Naive thymus-derived CD8-positive, alpha-beta T cell (primary cell): ENCODE data around the gene INPP5K. TPM values are rescaled to one million over a fixed set of nuclear protein-coding genes. Genes with fewer than 3 reads are reported as not detected.
"Not testable (repeated sequence)": the region's sequence is repeated elsewhere in the genome, so short reads cannot be mapped to it uniquely, and the experiment has no call there.

Experiments used
- ATAC-seq, 2 donors: fragments of 150-1000 bp; cut with Tn5 transposase in 1 of 2; sonication (Bioruptor Pico), chemical (Tn5 transposase) in 1 of 2; 1 replicate in 1 of 2; 2 replicates in 1 of 2; pipeline ENCODE4 v1.10.0; 2021; ENCODE audit warnings: mild to moderate bottlenecking in 2 of 2, moderate library complexity in 2 of 2
- POLR2A ChIA-PET: fragments of 350-600 bp; sonication (Branson Sonifier 250); formaldehyde crosslinking; loops from one replicate; lab custom pipeline; 2021; ENCODE audit warnings: antibody characterized with exemption; lab: Charles Lee
- DNase-seq, 10 donors: peaks; one replicate each; pipeline versions ENCODE4 v3.0.0 to v3.0.0-alpha.2; 2020 to 2022
- H3K27ac Mint-ChIP-seq, 10 donors: one replicate each; pipeline ENCODE4 v1.8.0; 2020 to 2022; ENCODE audit warnings: mild to moderate bottlenecking in 10 of 10, mixed read lengths in 10 of 10, moderate library complexity in 4 of 10, inconsistent platforms in 1 of 10
- H3K27me3 Mint-ChIP-seq, 5 donors: one replicate each; pipeline ENCODE4 v1.8.0; 2021 to 2022; ENCODE audit warnings: mixed read lengths in 5 of 5
- H3K36me3 Mint-ChIP-seq, 3 donors: one replicate each; pipeline ENCODE4 v1.8.0; 2020 to 2022; ENCODE audit warnings: mixed read lengths in 3 of 3, mild to moderate bottlenecking in 2 of 3, inconsistent platforms in 1 of 3
- H3K4me1 Mint-ChIP-seq, 4 donors: one replicate each; pipeline ENCODE4 v1.8.0; 2021 to 2022; ENCODE audit warnings: mixed read lengths in 4 of 4
- H3K4me3 Mint-ChIP-seq, 10 donors: one replicate each; pipeline ENCODE4 v1.8.0; 2020 to 2022; ENCODE audit warnings: mild to moderate bottlenecking in 10 of 10, mixed read lengths in 10 of 10, moderate library complexity in 6 of 10, inconsistent platforms in 1 of 10
- H3K9me3 Mint-ChIP-seq, 9 donors: one replicate each; pipeline ENCODE4 v1.8.0; 2020 to 2022; ENCODE audit warnings: mixed read lengths in 9 of 9, mild to moderate bottlenecking in 3 of 9, inconsistent platforms in 1 of 9, moderate library complexity in 1 of 9
- polyA plus RNA-seq, 3 donors: library from polyadenylated mRNA; unstranded; fragments of 300-500 nt; fragmentation: Illumina TruSeq; gene quantifications; one replicate each; pipeline ENCODE4 v1.2.3, GENCODE V29; 2021
- total RNA-seq, 8 experiments: library from RNA in 2 of 8; stranded (reverse) in 2 of 8; gene quantifications; one replicate each; pipeline ENCODE4 v1.2.3 and lab custom pipeline; 2021 to 2026

INPP5K gene
- total and polyA plus RNA-seq, 5 experiments from 2014 or later: 62.0 to 93.8 (median 75.4) TPM

- peak overlapping the region in 1 of 10 donors; percentile 64 for H3K27ac Mint-ChIP-seq
These were observed 66.2 kb downstream of the INPP5K start for GRCh38 chr17:1450261-1450660.

GRCh38 chr17:1449412-1449967 lies 66.9 kb downstream of the INPP5K start:
- H3K4me3 Mint-ChIP-seq: peak overlapping the region in 1 of 10 donors; percentile 11
- H3K9me3 Mint-ChIP-seq: no peaks in the 10 kb centered on the region
- DNase-seq: no peak
- H3K4me1 Mint-ChIP-seq: peaks cover 27 to 79% (median 66%) of the 10 kb centered on the region in 4 donors
- no peak for ATAC-seq
- no peaks in the 10 kb centered on the region for H3K27me3 Mint-ChIP-seq
- POLR2A ChIA-PET: interaction anchor here (2.0 kb wide), 1 partner anchor 13 kb away, joined by 6 read pairs; no protein-coding TSS in a partner anchor
- H3K36me3 Mint-ChIP-seq: peaks cover 0 to 32% (median 0%) of the 10 kb centered on the region in 3 donors
- H3K27ac Mint-ChIP-seq: peak overlapping the region in 3 of 10 donors; percentile 1 to 64 (median 49)

More at GRCh38 chr17:1450261-1450660, 66.2 kb downstream of the INPP5K start:
- H3K9me3 Mint-ChIP-seq, DNase-seq, H3K4me3 Mint-ChIP-seq, H3K27me3 Mint-ChIP-seq, ATAC-seq: not testable (repeated sequence)
- POLR2A ChIA-PET: interaction anchor here (2.0 kb wide), 1 partner anchor 12 kb away, joined by 6 read pairs; no protein-coding TSS in a partner anchor
- peaks cover 0 to 29% (median 0%) of the 10 kb centered on the region in 3 donors for H3K36me3 Mint-ChIP-seq
- H3K4me1 Mint-ChIP-seq: peaks cover 26 to 82% (median 70%) of the 10 kb centered on the region in 4 donors

GRCh38 chr17:1447052-1447451 lies 69.4 kb downstream of the INPP5K start:
- H3K36me3 Mint-ChIP-seq: peaks cover 0 to 30% (median 0%) of the 10 kb centered on the region in 3 donors
- peaks cover 19 to 57% (median 45%) of the 10 kb centered on the region in 4 donors for H3K4me1 Mint-ChIP-seq
- ATAC-seq (no peak), DNase-seq (no peak)
- H3K9me3 Mint-ChIP-seq: no peaks in the 10 kb centered on the region
- H3K4me3 Mint-ChIP-seq: peak overlapping the region in 6 of 10 donors; percentile 19 to 58 (median 36)
- no peaks in the 10 kb centered on the region for H3K27me3 Mint-ChIP-seq
- peak overlapping the region in 7 of 10 donors; percentile 43 to 72 (median 59) for H3K27ac Mint-ChIP-seq
- POLR2A ChIA-PET: interaction anchor here (0.6 to 0.7 kb wide), 2 partner anchors 45 to 57 kb away, joined by 3 read pairs; partner anchors contain the start of gene MYO1C

GRCh38 chr17:1446201-1446600 lies 70.2 kb downstream of the INPP5K start:
- peaks cover 0 to 30% (median 0%) of the 10 kb centered on the region in 3 donors for H3K36me3 Mint-ChIP-seq
- peaks cover 17 to 52% (median 43%) of the 10 kb centered on the region in 4 donors for H3K4me1 Mint-ChIP-seq
- peak overlapping the region in 2 of 10 donors; percentile 22 to 52 for H3K27ac Mint-ChIP-seq
- DNase-seq (no peak), ATAC-seq (no peak)
- no peaks in the 10 kb centered on the region for H3K9me3 Mint-ChIP-seq
- POLR2A ChIA-PET: interaction anchor here (0.6 kb wide), 1 partner anchor 57 kb away, joined by 3 read pairs; no protein-coding TSS in a partner anchor
- H3K27me3 Mint-ChIP-seq: no peaks in the 10 kb centered on the region
- H3K4me3 Mint-ChIP-seq: peak overlapping the region in 2 of 10 donors; percentile 11 to 22

- H3K9me3 Mint-ChIP-seq, H3K27me3 Mint-ChIP-seq, DNase-seq, ATAC-seq: not testable (repeated sequence)
- Mint-ChIP-seq H3K27ac (peak overlapping the region in 2 of 10 donors; percentile 6 to 75), H3K4me1 (peaks cover 17 to 52% (median 43%) of the 10 kb centered on the region in 4 donors), H3K36me3 (peaks cover 0 to 30% (median 0%) of the 10 kb centered on the region in 3 donors), H3K4me3 (peak overlapping the region in 1 of 10 donors; percentile 22)
- POLR2A ChIA-PET: interaction anchor here (0.6 kb wide), 1 partner anchor 17 kb away, joined by 3 read pairs; no protein-coding TSS in a partner anchor
These were observed 70.7 kb downstream of the INPP5K start for GRCh38 chr17:1445695-1446094.

Other genes with a start within 250 kb of the INPP5K start
- not detected for gene BHLHA9, start 246.2 kb downstream of the INPP5K start, total RNA-seq
- not detected for gene BHLHA9, start 246.2 kb downstream of the INPP5K start, polyA plus RNA-seq
- not detected for gene TRARG1, start 236.9 kb downstream of the INPP5K start, total RNA-seq
- gene TRARG1, start 236.9 kb downstream of the INPP5K start, polyA plus RNA-seq: under 1 TPM in 1 of 3 donors, not detected in 2; 0.14 TPM
- 100 to 1,000 TPM; 114 to 122 TPM for gene YWHAE, start 116.4 kb downstream of the INPP5K start, total RNA-seq
- gene YWHAE, start 116.4 kb downstream of the INPP5K start, polyA plus RNA-seq: 10 to 100 TPM; 28.3 to 34.2 (median 34.0) TPM
- 10 to 100 TPM; 22.0 to 27.6 TPM for gene CRK, start 60.4 kb downstream of the INPP5K start, total RNA-seq
- 10 to 100 TPM; 18.8 to 24.8 (median 19.9) TPM for gene CRK, start 60.4 kb downstream of the INPP5K start, polyA plus RNA-seq
- gene MYO1C, start 23.9 kb downstream of the INPP5K start, total RNA-seq: 10 to 100 TPM; 15.4 to 18.0 TPM
- gene MYO1C, start 23.9 kb downstream of the INPP5K start, polyA plus RNA-seq: 1 to 10 TPM; 1.3 to 1.5 (median 1.3) TPM
- 10 to 100 TPM; 38.1 to 41.2 TPM for gene PITPNA, start 46.2 kb upstream of the INPP5K start, total RNA-seq
- 10 to 100 TPM; 20.5 to 30.3 (median 29.7) TPM for gene PITPNA, start 46.2 kb upstream of the INPP5K start, polyA plus RNA-seq
- 10 to 100 TPM; 20.7 to 20.8 TPM for gene SLC43A2, start 112.2 kb upstream of the INPP5K start, total RNA-seq
- 1 to 10 TPM; 1.2 to 2.0 (median 1.5) TPM for gene SLC43A2, start 112.2 kb upstream of the INPP5K start, polyA plus RNA-seq
- 1 to 10 TPM in 1 of 2 experiments, under 1 TPM in 1; 0.63 to 1.3 TPM for gene SCARF1, start 129.1 kb upstream of the INPP5K start, total RNA-seq
- gene SCARF1, start 129.1 kb upstream of the INPP5K start, polyA plus RNA-seq: under 1 TPM in 1 of 3 donors, not detected in 2; 0.25 TPM
- gene RILP, start 133.3 kb upstream of the INPP5K start, total RNA-seq: 1 to 10 TPM; 1.4 to 1.7 TPM
- gene RILP, start 133.3 kb upstream of the INPP5K start, polyA plus RNA-seq: 1 to 10 TPM; 3.4 to 4.0 (median 3.4) TPM
- 100 to 1,000 TPM; 523 to 532 TPM for gene PRPF8, start 168.3 kb upstream of the INPP5K start, total RNA-seq
- 100 to 1,000 TPM; 133 to 227 (median 176) TPM for gene PRPF8, start 168.3 kb upstream of the INPP5K start, polyA plus RNA-seq
- not detected for gene TLCD2, start 193.8 kb upstream of the INPP5K start, total RNA-seq
- gene TLCD2, start 193.8 kb upstream of the INPP5K start, polyA plus RNA-seq: not detected
- gene WDR81, start 208.1 kb upstream of the INPP5K start, total RNA-seq: 10 to 100 TPM; 48.2 to 50.7 TPM
- gene WDR81, start 208.1 kb upstream of the INPP5K start, polyA plus RNA-seq: 10 to 100 TPM in 1 of 3 donors, 1 to 10 TPM in 2; 6.8 to 20.6 (median 9.2) TPM
- gene SERPINF2, start 226.3 kb upstream of the INPP5K start, total RNA-seq: 1 to 10 TPM in 1 of 2 experiments, under 1 TPM in 1; 0.85 to 1.5 TPM
- under 1 TPM in 2 of 3 donors, not detected in 1; 0.10 to 0.25 TPM for gene SERPINF2, start 226.3 kb upstream of the INPP5K start, polyA plus RNA-seq
- 10 to 100 TPM; 12.4 to 13.9 TPM for gene SERPINF1, start 245.4 kb upstream of the INPP5K start, total RNA-seq
- gene SERPINF1, start 245.4 kb upstream of the INPP5K start, polyA plus RNA-seq: 10 to 100 TPM in 2 of 3 donors, 1 to 10 TPM in 1; 8.0 to 32.4 (median 21.7) TPM